Measurements from ENCODE around the gene RBM24. TPM values are rescaled to one million over a fixed set of nuclear protein-coding genes. Genes with fewer than 3 reads are reported as not detected.

The RBM24 gene
- total and polyA plus RNA-seq, 2 of the 4 experiments (the other 2 are of a cell fraction), result 4.1 to 6.6 TPM

GRCh38 chr6:17339308-17339670, 58.1 kb downstream of the RBM24 start:
- Histone ChIP-seq H3K4me3 (ENCODE audit: insufficient read depth, low read depth, low read length) (no peak overlapping the region), H2BK15ac (ENCODE audit: low read depth, low read length) (no peak overlapping the region), H3K27ac (ENCODE audit: insufficient read depth, low read length) (no peak overlapping the region), H3K9me1 (ENCODE audit: insufficient read depth, low read length) (no peaks in the 10 kb centered on the region), H3K9ac (ENCODE audit: low read depth, low read length) (no peak overlapping the region), H3K36me3 (ENCODE audit: control insufficient read depth, insufficient read depth, low read length) (no peaks in the 10 kb centered on the region), H2AK5ac (ENCODE audit: low read depth, low read length) (no peak overlapping the region), H2BK120ac (ENCODE audit: low read depth, low read length) (no peak overlapping the region), H4K91ac (ENCODE audit: insufficient read depth, low read depth, low read length) (no peak overlapping the region), H3K23ac (ENCODE audit: low read depth, low read length) (no peak overlapping the region), H2AK9ac (replicated peaks; ENCODE audit: low read depth, low read length, poor library complexity) (no peak overlapping the region), H4K5ac (ENCODE audit: low read depth, low read length) (no peak overlapping the region), H4K20me1 (ENCODE audit: insufficient read depth, low read length) (no peaks in the 10 kb centered on the region), H3K14ac (replicated peaks; ENCODE audit: low read depth, low read length) (no peak overlapping the region), H4K8ac (ENCODE audit: low read depth in 2 of 2, low read length in 2 of 2) (no peak overlapping the region), H2BK20ac (ENCODE audit: low read depth, low read length) (no peak overlapping the region), H3K4ac (ENCODE audit: low read depth, low read length) (no peak overlapping the region), H3K4me1 (ENCODE audit: control insufficient read depth, insufficient read depth, low read length) (peaks cover 2% of the 10 kb centered on the region), H3K18ac (ENCODE audit: low read depth, low read length) (no peak overlapping the region), H3K27me3 (ENCODE audit: control insufficient read depth, insufficient read depth, low read length) (no peaks in the 10 kb centered on the region), H3K4me2 (ENCODE audit: low read depth, low read length) (no peak overlapping the region), H3K79me1 (ENCODE audit: low read depth in 1 of 2, low read length in 2 of 2) (no peaks in the 10 kb centered on the region), H3K56ac (ENCODE audit: extremely low read depth, insufficient read depth, low read length) (no peak overlapping the region), H2AFZ (replicated peaks; ENCODE audit: low read length, poor library complexity) (no peak overlapping the region), H2BK5ac (ENCODE audit: low read depth, low read length, poor library complexity, severe bottlenecking) (no peak overlapping the region), H3K9me3 (ENCODE audit: control insufficient read depth, insufficient read depth, low read length) (peaks cover 7% of the 10 kb centered on the region)
- WGBS, 2 experiments (ENCODE audit: extremely low coverage in 2 of 2, insufficient read length in 1 of 2), result no CpG with 5 or more reads among the region's 2 CpGs
- BruUV-seq (replicated peaks), result no TSS peak
- intact Hi-C loops (cut with micrococcal nuclease) (no loop called here), dilution Hi-C loops (cut with HindIII; ENCODE audit: low sequenced_read_pairs, unreplicated experiment) (no loop called here), in situ Hi-C loops (cut with MboI; ENCODE audit: low sequenced_read_pairs) (no loop called here)
- ATAC-seq (ENCODE audit: low read depth) (no peak), DNase-seq (no peak)
- CTCF ChIA-PET, result no interaction called here
- no peak for TF ChIP-seq CEBPB (IDR thresholded peaks at IDR 0.05; ENCODE audit: low read depth, low read length)
- no peak for TF ChIP-seq ELK1 (IDR thresholded peaks at IDR 0.05; ENCODE audit: borderline replicate concordance, low read depth, low read length)
- TF ChIP-seq MAFK (IDR thresholded peaks at IDR 0.05; ENCODE audit: low read depth, low read length), result no peak
- no peak for TF ChIP-seq BHLHE40 (IDR thresholded peaks at IDR 0.05; ENCODE audit: low read depth, low read length)
- no peak for TF ChIP-seq NFE2L2 (IDR thresholded peaks at IDR 0.05; ENCODE audit: low read depth, low read length)
- TF ChIP-seq RCOR1 (IDR thresholded peaks at IDR 0.05; ENCODE audit: insufficient replicate concordance, low read length), result no peak
- no peak for TF ChIP-seq RAD21 (IDR thresholded peaks at IDR 0.05; ENCODE audit: low read length)
- POLR2A ChIA-PET (ENCODE audit: unreplicated experiment), result no interaction called here
